ENCODE data around the gene ABCC6.
"Not testable (repeated sequence)": the region's sequence is repeated elsewhere in the genome, so short reads cannot be mapped to it uniquely, and the experiment has no call there.

Gene ABCC6

GRCh38 chr16:16112450-16113053, 110.7 kb downstream of the ABCC6 start:
- no peak for DNase-seq (ENCODE audit: low spot score)

GRCh38 chr16:16111639-16112038, 111.7 kb downstream of the ABCC6 start:
- no peak for DNase-seq (ENCODE audit: low spot score)

GRCh38 chr16:16110111-16110490, 113.2 kb downstream of the ABCC6 start:
- DNase-seq (ENCODE audit: low spot score), result no peak

- DNase-seq (ENCODE audit: low spot score), result no peak
These were observed 113.7 kb downstream of the ABCC6 start for GRCh38 chr16:16109453-16110110.

- DNase-seq (ENCODE audit: low spot score), result no peak
These were observed 114.5 kb downstream of the ABCC6 start for GRCh38 chr16:16108759-16109158.

GRCh38 chr16:16107839-16108238, 115.5 kb downstream of the ABCC6 start:
- no peak for DNase-seq (ENCODE audit: low spot score)

GRCh38 chr16:16106466-16106865, 116.8 kb downstream of the ABCC6 start:
- no peak for DNase-seq (ENCODE audit: low spot score)

GRCh38 chr16:16105646-16106045, 117.6 kb downstream of the ABCC6 start:
- no peak for DNase-seq (ENCODE audit: low spot score)

GRCh38 chr16:16104804-16105141, 118.5 kb downstream of the ABCC6 start:
- DNase-seq (ENCODE audit: low spot score), result not testable (repeated sequence)

- DNase-seq (ENCODE audit: low spot score), result not testable (repeated sequence)
These were observed 119.0 kb downstream of the ABCC6 start for GRCh38 chr16:16104132-16104803.

GRCh38 chr16:16102738-16103137, 120.6 kb downstream of the ABCC6 start:
- DNase-seq (ENCODE audit: low spot score), result no peak

GRCh38 chr16:16101585-16101984, 121.7 kb downstream of the ABCC6 start:
- no peak for DNase-seq (ENCODE audit: low spot score)

- DNase-seq (ENCODE audit: low spot score), result no peak
These were observed 122.7 kb downstream of the ABCC6 start for GRCh38 chr16:16100631-16101030.

GRCh38 chr16:16099320-16099719, 124.0 kb downstream of the ABCC6 start:
- DNase-seq (ENCODE audit: low spot score), result no peak

Measured in COLO829 (cell line).